ENCODE data around the gene PNMT.

Gene PNMT

DNA sequence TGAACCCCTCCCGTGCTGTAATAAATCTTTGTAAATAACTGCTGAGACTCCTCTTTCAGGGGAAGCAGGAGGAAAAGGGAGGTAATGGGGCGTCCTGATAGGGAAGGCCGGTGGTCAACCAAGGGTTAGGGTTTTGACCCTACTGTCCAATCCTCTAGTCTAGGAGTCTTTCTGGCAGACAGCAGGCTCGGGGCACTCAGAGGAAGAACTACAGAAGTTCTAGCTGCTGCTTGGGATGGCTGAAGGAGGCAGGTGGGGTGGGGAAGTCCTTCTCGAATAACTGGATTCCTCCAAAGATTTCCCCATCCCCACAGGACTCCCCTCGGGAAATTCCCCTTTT is 31.7 kb upstream of the PNMT start:
- Histone ChIP-seq H3K27me3 (ENCODE audit: insufficient read depth, low read length) (no peaks in the 10 kb centered on the region), H3K4me1 (ENCODE audit: insufficient read depth, low read length) (peaks cover 38% of the 10 kb centered on the region), H3K9me3 (ENCODE audit: insufficient read depth, low read depth, low read length) (no peaks in the 10 kb centered on the region), H3K4me3 (ENCODE audit: low read length) (peak overlapping the region; percentile 85), H3K27ac (ENCODE audit: low read depth, low read length) (peak overlapping the region; percentile 67), H3K9ac (ENCODE audit: low read depth, low read length) (peak overlapping the region; percentile 50; the same call in 1 of the 2 replicates), H3K36me3 (ENCODE audit: insufficient read depth, low read length) (no peaks in the 10 kb centered on the region)
- WGBS = 35% methylated on average over 6 of the region's 6 CpGs

- H3K36me3 ChIP-seq (ENCODE audit: insufficient read depth, low read length) = no peaks in the 10 kb centered on the region
- H3K27me3 ChIP-seq (ENCODE audit: insufficient read depth, low read length) = no peaks in the 10 kb centered on the region
- WGBS = under 1% methylated on average over 68 of the region's 69 CpGs
- H3K4me3 ChIP-seq (ENCODE audit: low read length) = peak within 1 kb of the TSS; percentile 85
- H3K9ac ChIP-seq (ENCODE audit: low read depth, low read length) = peak within 1 kb of the TSS; percentile 83
- peak within 1 kb of the TSS; percentile 67 for H3K27ac ChIP-seq (ENCODE audit: low read depth, low read length)
- peaks cover 33% of the 10 kb centered on the region for H3K4me1 ChIP-seq (ENCODE audit: insufficient read depth, low read length)
- no peaks in the 10 kb centered on the region for H3K9me3 ChIP-seq (ENCODE audit: insufficient read depth, low read depth, low read length)
These were observed 31.1 kb upstream of the PNMT start, which contains the start of gene STARD3 for GRCh38 chr17:39636927-39637736. Gene STARD3, plus strand, starts transcription at chr17:39637144. Its CDS starts 16,388 bp downstream, at chr17:39653532.

GRCh38 chr17:39638317-39638716 is 29.9 kb upstream of the PNMT start:
- no peaks in the 10 kb centered on the region for H3K9me3 ChIP-seq (ENCODE audit: insufficient read depth, low read depth, low read length)
- H3K27ac ChIP-seq (ENCODE audit: low read depth, low read length) = no peak overlapping the region
- 94% methylated on average over 7 of the region's 7 CpGs for WGBS
- H3K4me1 ChIP-seq (ENCODE audit: insufficient read depth, low read length) = peaks cover 33% of the 10 kb centered on the region
- peak overlapping the region; percentile 85 for H3K4me3 ChIP-seq (ENCODE audit: low read length)
- H3K9ac ChIP-seq (ENCODE audit: low read depth, low read length) = no peak overlapping the region
- H3K27me3 ChIP-seq (ENCODE audit: insufficient read depth, low read length) = no peaks in the 10 kb centered on the region
- H3K36me3 ChIP-seq (ENCODE audit: insufficient read depth, low read length) = no peaks in the 10 kb centered on the region

DNA sequence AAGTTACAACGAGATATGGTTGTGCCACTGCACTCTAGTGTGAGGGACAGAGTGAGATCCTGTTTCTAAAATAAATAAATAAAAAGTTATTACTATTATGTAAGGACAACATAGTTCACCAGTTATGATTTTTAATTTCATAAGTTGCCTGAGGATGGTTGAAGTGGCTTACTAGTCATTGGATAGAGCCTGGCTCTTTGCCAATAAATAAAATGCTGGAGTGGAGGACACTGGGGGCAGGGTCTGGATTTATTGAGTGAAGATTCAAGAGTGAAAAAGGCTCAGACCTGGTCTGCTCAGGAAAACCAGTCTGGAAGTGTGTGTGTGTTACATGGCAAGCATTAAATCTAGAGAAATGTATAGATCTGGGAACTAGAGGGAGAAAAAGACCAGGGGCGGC is 29.2 kb upstream of the PNMT start:
- 89% methylated on average over 2 of the region's 2 CpGs for WGBS
- peaks cover 37% of the 10 kb centered on the region for H3K4me1 ChIP-seq (ENCODE audit: insufficient read depth, low read length)
- no peak overlapping the region for H3K27ac ChIP-seq (ENCODE audit: low read depth, low read length)
- H3K36me3 ChIP-seq (ENCODE audit: insufficient read depth, low read length) = no peaks in the 10 kb centered on the region
- no peaks in the 10 kb centered on the region for H3K27me3 ChIP-seq (ENCODE audit: insufficient read depth, low read length)
- no peak overlapping the region for H3K4me3 ChIP-seq (ENCODE audit: low read length)
- H3K9ac ChIP-seq (ENCODE audit: low read depth, low read length) = no peak overlapping the region
- H3K9me3 ChIP-seq (ENCODE audit: insufficient read depth, low read depth, low read length) = no peaks in the 10 kb centered on the region

DNA sequence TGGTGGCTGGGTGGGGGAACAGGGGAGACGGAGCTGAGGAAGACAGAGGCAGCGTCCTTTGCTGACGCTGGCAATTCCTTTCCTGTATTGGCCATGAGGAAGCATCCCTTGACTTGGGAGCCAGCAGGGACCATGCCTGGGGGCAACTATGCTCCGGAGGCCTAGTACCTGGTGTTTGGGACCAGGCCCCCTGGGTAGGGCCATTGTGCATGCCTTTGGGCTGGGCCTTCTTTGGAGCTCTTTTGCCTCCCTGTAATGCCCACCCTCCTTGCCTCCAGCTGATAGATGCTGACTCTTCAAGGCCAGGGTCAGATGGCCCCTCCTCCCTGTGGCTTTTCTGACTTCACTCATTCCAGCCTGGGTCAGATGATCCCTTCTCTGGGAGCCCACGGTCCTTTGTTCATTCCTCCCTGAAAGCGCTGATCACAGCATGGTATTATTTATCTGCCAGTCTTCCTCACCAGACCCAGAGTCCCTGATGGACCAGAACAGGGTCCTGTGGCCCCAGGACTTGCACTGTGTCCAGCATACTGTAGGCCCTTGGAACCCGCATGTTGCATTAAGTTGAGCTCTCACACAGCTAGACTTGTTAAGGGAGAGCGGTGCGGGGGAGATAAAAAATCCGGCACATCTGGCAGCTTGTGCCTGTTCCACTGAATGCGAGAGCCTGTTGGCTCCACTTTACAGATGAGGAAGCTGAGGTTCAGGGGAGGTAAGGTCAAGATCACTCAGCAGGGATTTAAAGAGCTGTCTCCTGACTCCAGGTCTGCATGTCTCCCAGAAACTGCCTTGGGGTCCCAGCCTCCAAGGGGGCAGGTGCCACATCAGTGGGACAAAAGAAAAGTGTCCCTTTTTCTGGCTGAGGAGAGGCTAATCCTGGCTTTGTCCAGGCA is 28.4 kb upstream of the PNMT start:
- WGBS = 72% methylated on average over 11 of the region's 11 CpGs
- H3K9ac ChIP-seq (ENCODE audit: low read depth, low read length) = no peak overlapping the region

GRCh38 chr17:39640591-39641031 is 27.6 kb upstream of the PNMT start:
- Histone ChIP-seq H3K4me1 (ENCODE audit: insufficient read depth, low read length) (peaks cover 48% of the 10 kb centered on the region), H3K27me3 (ENCODE audit: insufficient read depth, low read length) (no peaks in the 10 kb centered on the region), H3K27ac (ENCODE audit: low read depth, low read length) (no peak overlapping the region), H3K9ac (ENCODE audit: low read depth, low read length) (no peak overlapping the region), H3K36me3 (ENCODE audit: insufficient read depth, low read length) (no peaks in the 10 kb centered on the region), H3K4me3 (ENCODE audit: low read length) (no peak overlapping the region), H3K9me3 (ENCODE audit: insufficient read depth, low read depth, low read length) (no peaks in the 10 kb centered on the region)
- 84% methylated on average over 4 of the region's 4 CpGs for WGBS

More for the DNA sequence above, 28.4 kb upstream of the PNMT start:
- H3K27me3 ChIP-seq (ENCODE audit: insufficient read depth, low read length) = no peaks in the 10 kb centered on the region
- no peaks in the 10 kb centered on the region for H3K9me3 ChIP-seq (ENCODE audit: insufficient read depth, low read depth, low read length)
- H3K36me3 ChIP-seq (ENCODE audit: insufficient read depth, low read length) = no peaks in the 10 kb centered on the region
- no peak overlapping the region for H3K4me3 ChIP-seq (ENCODE audit: low read length)
- peaks cover 41% of the 10 kb centered on the region for H3K4me1 ChIP-seq (ENCODE audit: insufficient read depth, low read length)
- no peak overlapping the region; the same call in 1 of the 2 replicates for H3K27ac ChIP-seq (ENCODE audit: low read depth, low read length)

- Histone ChIP-seq H3K4me3 (ENCODE audit: low read length) (no peak overlapping the region), H3K4me1 (ENCODE audit: insufficient read depth, low read length) (peaks cover 43% of the 10 kb centered on the region), H3K36me3 (ENCODE audit: insufficient read depth, low read length) (no peaks in the 10 kb centered on the region), H3K9ac (ENCODE audit: low read depth, low read length) (no peak overlapping the region), H3K27me3 (ENCODE audit: insufficient read depth, low read length) (no peaks in the 10 kb centered on the region), H3K27ac (ENCODE audit: low read depth, low read length) (no peak overlapping the region), H3K9me3 (ENCODE audit: insufficient read depth, low read depth, low read length) (no peaks in the 10 kb centered on the region)
- 94% methylated on average over 4 of the region's 4 CpGs for WGBS
These were observed 27.2 kb upstream of the PNMT start for GRCh38 chr17:39641097-39641496.

- H3K4me1 ChIP-seq (ENCODE audit: insufficient read depth, low read length) = peaks cover 36% of the 10 kb centered on the region
- no peak overlapping the region for H3K4me3 ChIP-seq (ENCODE audit: low read length)
- H3K9me3 ChIP-seq (ENCODE audit: insufficient read depth, low read depth, low read length) = no peaks in the 10 kb centered on the region
- 86% methylated on average over 7 of the region's 7 CpGs for WGBS
- no peaks in the 10 kb centered on the region for H3K27me3 ChIP-seq (ENCODE audit: insufficient read depth, low read length)
- H3K27ac ChIP-seq (ENCODE audit: low read depth, low read length) = no peak overlapping the region
- H3K9ac ChIP-seq (ENCODE audit: low read depth, low read length) = no peak overlapping the region
- H3K36me3 ChIP-seq (ENCODE audit: insufficient read depth, low read length) = no peaks in the 10 kb centered on the region
These were observed 26.4 kb upstream of the PNMT start for GRCh38 chr17:39641883-39642282.

DNA sequence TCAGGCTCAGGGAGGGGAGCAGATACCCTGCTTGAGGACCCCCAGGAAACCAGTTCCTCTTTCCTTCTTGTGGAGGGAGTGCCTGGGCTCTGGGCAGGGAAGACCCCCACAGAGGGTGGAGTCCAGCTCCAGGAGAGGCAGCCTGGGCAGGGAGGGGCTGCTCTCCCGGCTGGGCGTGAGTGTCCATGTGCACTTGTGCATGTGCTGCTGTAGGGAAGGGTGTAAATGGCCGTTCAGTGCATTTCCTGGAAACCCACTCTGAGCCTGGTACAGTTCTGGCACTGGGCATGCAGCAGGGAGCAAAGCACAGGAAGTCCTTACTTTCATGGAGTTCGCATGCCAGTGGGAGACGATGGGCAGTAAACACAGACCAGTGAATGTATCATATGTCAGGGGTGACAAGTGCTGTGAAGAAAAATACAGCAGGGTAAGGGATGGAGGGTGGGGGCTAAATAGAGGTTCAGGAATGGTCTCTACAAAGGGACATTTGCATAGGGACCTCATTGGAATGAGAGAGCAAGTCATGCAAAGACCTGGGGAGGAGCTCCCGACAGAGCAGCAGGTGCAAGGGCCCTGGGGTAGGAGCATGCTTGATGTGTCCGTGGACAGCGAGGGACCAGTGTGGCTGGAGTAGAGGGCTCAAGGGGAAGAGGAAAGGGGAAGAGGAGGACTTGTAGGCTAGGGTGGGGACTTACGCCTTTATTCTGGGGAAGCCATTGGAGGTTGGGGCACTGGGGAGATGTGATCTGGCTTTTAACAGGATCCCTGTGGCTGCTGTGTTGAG is 25.8 kb upstream of the PNMT start:
- no peaks in the 10 kb centered on the region for H3K36me3 ChIP-seq (ENCODE audit: insufficient read depth, low read length)
- H3K27me3 ChIP-seq (ENCODE audit: insufficient read depth, low read length) = no peaks in the 10 kb centered on the region
- H3K9me3 ChIP-seq (ENCODE audit: insufficient read depth, low read depth, low read length) = no peaks in the 10 kb centered on the region
- no peak overlapping the region for H3K9ac ChIP-seq (ENCODE audit: low read depth, low read length)
- H3K4me3 ChIP-seq (ENCODE audit: low read length) = no peak overlapping the region
- H3K4me1 ChIP-seq (ENCODE audit: insufficient read depth, low read length) = peaks cover 36% of the 10 kb centered on the region
- no peak overlapping the region for H3K27ac ChIP-seq (ENCODE audit: low read depth, low read length)
- 90% methylated on average over 9 of the region's 9 CpGs for WGBS

GRCh38 chr17:39643271-39643670 is 25.0 kb upstream of the PNMT start:
- H3K27me3 ChIP-seq (ENCODE audit: insufficient read depth, low read length) = no peaks in the 10 kb centered on the region
- H3K36me3 ChIP-seq (ENCODE audit: insufficient read depth, low read length) = no peaks in the 10 kb centered on the region
- 89% methylated on average over 4 of the region's 4 CpGs for WGBS
- H3K9me3 ChIP-seq (ENCODE audit: insufficient read depth, low read depth, low read length) = no peaks in the 10 kb centered on the region
- H3K4me3 ChIP-seq (ENCODE audit: low read length) = no peak overlapping the region
- no peak overlapping the region for H3K9ac ChIP-seq (ENCODE audit: low read depth, low read length)
- peaks cover 30% of the 10 kb centered on the region for H3K4me1 ChIP-seq (ENCODE audit: insufficient read depth, low read length)
- no peak overlapping the region for H3K27ac ChIP-seq (ENCODE audit: low read depth, low read length)

All from HUES64 (cell line).